Measurements from ENCODE around the gene CMYA5.

GRCh38 chr5:79713727-79714126 lies 24.1 kb downstream of the CMYA5 start:
- no peak for TF ChIP-seq EZH2 (IDR thresholded peaks at IDR 0.05; ENCODE audit: borderline replicate concordance)
- TF ChIP-seq, protein P1, sequence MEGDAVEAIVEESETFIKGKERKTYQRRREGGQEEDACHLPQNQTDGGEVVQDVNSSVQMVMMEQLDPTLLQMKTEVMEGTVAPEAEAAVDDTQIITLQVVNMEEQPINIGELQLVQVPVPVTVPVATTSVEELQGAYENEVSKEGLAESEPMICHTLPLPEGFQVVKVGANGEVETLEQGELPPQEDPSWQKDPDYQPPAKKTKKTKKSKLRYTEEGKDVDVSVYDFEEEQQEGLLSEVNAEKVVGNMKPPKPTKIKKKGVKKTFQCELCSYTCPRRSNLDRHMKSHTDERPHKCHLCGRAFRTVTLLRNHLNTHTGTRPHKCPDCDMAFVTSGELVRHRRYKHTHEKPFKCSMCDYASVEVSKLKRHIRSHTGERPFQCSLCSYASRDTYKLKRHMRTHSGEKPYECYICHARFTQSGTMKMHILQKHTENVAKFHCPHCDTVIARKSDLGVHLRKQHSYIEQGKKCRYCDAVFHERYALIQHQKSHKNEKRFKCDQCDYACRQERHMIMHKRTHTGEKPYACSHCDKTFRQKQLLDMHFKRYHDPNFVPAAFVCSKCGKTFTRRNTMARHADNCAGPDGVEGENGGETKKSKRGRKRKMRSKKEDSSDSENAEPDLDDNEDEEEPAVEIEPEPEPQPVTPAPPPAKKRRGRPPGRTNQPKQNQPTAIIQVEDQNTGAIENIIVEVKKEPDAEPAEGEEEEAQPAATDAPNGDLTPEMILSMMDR (IDR thresholded peaks at IDR 0.05; ENCODE audit: poor library complexity), result no peak
